ENCODE data around the gene TMEM135. TPM values are rescaled to one million over a fixed set of nuclear protein-coding genes. Genes with fewer than 3 reads are reported as not detected.

The TMEM135 gene
- total RNA-seq, 1 experiment from 2014 or later, result 14.0 TPM

GRCh38 chr11:87030458-87031054, 7.2 kb upstream of the TMEM135 start:
- peak; percentile 15 for DNase-seq
- Histone ChIP-seq H3K79me2 (ENCODE audit: low read length) (no peaks in the 10 kb centered on the region), H3K27me3 (ENCODE audit: low read length) (no peaks in the 10 kb centered on the region), H3K4me1 (ENCODE audit: insufficient read depth, low read length) (peaks cover 16% of the 10 kb centered on the region), H2AFZ (ENCODE audit: low read length) (no peak overlapping the region), H3K4me2 (ENCODE audit: low read length) (peak overlapping the region; percentile 44; the same call in 1 of the 2 replicates), H3K9me3 (ENCODE audit: low read length) (no peaks in the 10 kb centered on the region), H4K20me1 (ENCODE audit: low read length) (no peaks in the 10 kb centered on the region), H3F3A (ENCODE audit: low read length, unreplicated experiment) (peaks cover 4% of the 10 kb centered on the region), H3K36me3 (ENCODE audit: low read depth, low read length) (no peaks in the 10 kb centered on the region), H3K4me3 (ENCODE audit: low read length) (no peak overlapping the region), H3K9me2 (replicated peaks; ENCODE audit: low read length) (no peaks in the 10 kb centered on the region), H3K27ac (ENCODE audit: low read length) (no peak overlapping the region), H3K9ac (ENCODE audit: low read length) (no peak overlapping the region)
- CTCF ChIA-PET, result interaction anchor here (1.6 kb wide), 1 partner anchor 35 kb away, joined by 5 read pairs; no protein-coding TSS in a partner anchor
- ATAC-seq, result no peak
- TF ChIP-seq CTCF (conservative IDR thresholded peaks at IDR 0.05; ENCODE audit: low read depth, low read length) (0 out of 2 replicates have a peak, but pooled peaks have one; percentile 10), EZH2phosphoT487 (IDR thresholded peaks at IDR 0.05; ENCODE audit: borderline replicate concordance, low read length) (no peak), EZH2 (IDR thresholded peaks at IDR 0.05; ENCODE audit: low read length, unreplicated experiment) (no peak)
- intact Hi-C loops (cut with micrococcal nuclease), result loop anchor here (1.0 kb wide), 1 partner anchor 22 kb away; no protein-coding TSS in a partner anchor
- POLR2A ChIA-PET (ENCODE audit: unreplicated experiment), result interaction anchor here (0.6 kb wide), 1 partner anchor 371 kb away, joined by 4 read pairs; no protein-coding TSS in a partner anchor
- no TSS peak for BruUV-seq (replicated peaks)

GRCh38 chr11:87031433-87032170, 6.1 kb upstream of the TMEM135 start:
- intact Hi-C loops (cut with micrococcal nuclease), result loop anchor here (1.0 kb wide), 1 partner anchor 23 kb away; no protein-coding TSS in a partner anchor
- H3K4me3 ChIP-seq (ENCODE audit: low read length), result no peak overlapping the region
- H3F3A ChIP-seq (ENCODE audit: low read length, unreplicated experiment), result peaks cover 4% of the 10 kb centered on the region
- ATAC-seq (peak; percentile 94), DNase-seq (peak; percentile 72)
- H4K20me1 ChIP-seq (ENCODE audit: low read length), result no peaks in the 10 kb centered on the region
- no peaks in the 10 kb centered on the region for H3K27me3 ChIP-seq (ENCODE audit: low read length)
- peaks cover 20% of the 10 kb centered on the region for H3K4me1 ChIP-seq (ENCODE audit: insufficient read depth, low read length)
- ChIA-PET CTCF (interaction anchor here (0.7 to 1.6 kb wide), 3 partner anchors 36 to 76 kb away, joined by 4 to 7 read pairs (median 5); no protein-coding TSS in a partner anchor), POLR2A (ENCODE audit: unreplicated experiment) (interaction anchor here (0.6 kb wide), 1 partner anchor 370 kb away, joined by 4 read pairs; no protein-coding TSS in a partner anchor)
- no TSS peak for BruUV-seq (replicated peaks)
- TF ChIP-seq EZH2phosphoT487 (IDR thresholded peaks at IDR 0.05; ENCODE audit: borderline replicate concordance, low read length) (no peak), CTCF (conservative IDR thresholded peaks at IDR 0.05; ENCODE audit: low read depth, low read length) (no peak), EZH2 (IDR thresholded peaks at IDR 0.05; ENCODE audit: low read length, unreplicated experiment) (no peak)
- peak overlapping the region; percentile 38 for H3K27ac ChIP-seq (ENCODE audit: low read length)
- no peaks in the 10 kb centered on the region for H3K9me2 ChIP-seq (replicated peaks; ENCODE audit: low read length)
- no peak overlapping the region for H3K9ac ChIP-seq (ENCODE audit: low read length)
- H3K4me2 ChIP-seq (ENCODE audit: low read length), result peak overlapping the region; percentile 44
- H3K79me2 ChIP-seq (ENCODE audit: low read length), result no peaks in the 10 kb centered on the region
- H3K9me3 ChIP-seq (ENCODE audit: low read length), result no peaks in the 10 kb centered on the region
- H3K36me3 ChIP-seq (ENCODE audit: low read depth, low read length), result no peaks in the 10 kb centered on the region
- no peak overlapping the region for H2AFZ ChIP-seq (ENCODE audit: low read length)

Data from PC-3 (cell line).